Measurements from ENCODE around the gene PWWP2A. TPM values are rescaled to one million over a fixed set of nuclear protein-coding genes. Genes with fewer than 3 reads are reported as not detected.

Gene PWWP2A
- polyA plus RNA-seq, 1 of the 3 experiments (the other 2 are of a cell fraction), result 5.7 TPM

DNA sequence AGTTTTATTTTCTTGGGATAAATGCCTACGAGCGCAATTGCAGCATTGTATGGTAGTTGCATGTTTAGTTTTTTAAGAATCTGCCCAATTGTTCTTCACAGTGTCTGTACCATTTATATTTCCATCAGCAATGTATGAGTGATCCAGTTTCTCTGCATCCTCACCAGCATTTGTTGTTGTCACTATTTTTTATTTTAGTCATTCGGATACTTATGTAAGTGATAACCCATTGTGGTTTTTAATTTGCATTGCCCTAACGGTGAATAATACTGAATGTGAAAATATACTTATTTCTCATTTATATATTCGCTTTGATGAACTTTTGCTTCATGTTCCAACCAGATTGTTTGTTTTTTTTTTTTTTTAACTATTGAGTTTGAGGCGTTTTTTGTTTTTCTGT is 33.7 kb upstream of the PWWP2A start:
- H3K9ac ChIP-seq, result no peak overlapping the region
- TF ChIP-seq CHD2 (IDR thresholded peaks at IDR 0.05; ENCODE audit: low read length, partially characterized antibody) (no peak), TCF12 (IDR thresholded peaks at IDR 0.05) (no peak), JUND (IDR thresholded peaks at IDR 0.05) (no peak), TEAD4 (IDR thresholded peaks at IDR 0.05; ENCODE audit: borderline replicate concordance, insufficient read depth) (no peak), FOXJ3 (CRISPR knock-in tag; IDR thresholded peaks at IDR 0.05) (no peak), POLR2AphosphoS5 (IDR thresholded peaks at IDR 0.05; ENCODE audit: low read depth, low read length) (no peak), MEF2A (IDR thresholded peaks at IDR 0.05; ENCODE audit: borderline replicate concordance, low read depth) (no peak), EP300 (IDR thresholded peaks at IDR 0.05; ENCODE audit: borderline replicate concordance in 1 of 2, low read depth in 1 of 2, low read length in 1 of 2) (no peak), RXRA (IDR thresholded peaks at IDR 0.05; ENCODE audit: borderline replicate concordance, low read depth) (no peak), NFIC (IDR thresholded peaks at IDR 0.05; ENCODE audit: borderline replicate concordance) (no peak), GABPA (IDR thresholded peaks at IDR 0.05; ENCODE audit: low read depth) (no peak), RAD21 (IDR thresholded peaks at IDR 0.05; ENCODE audit: low read length) (no peak), YY1 (IDR thresholded peaks at IDR 0.05; ENCODE audit: low read depth) (no peak), TAF1 (IDR thresholded peaks at IDR 0.05; ENCODE audit: borderline replicate concordance, low read depth, low read length) (no peak)
- TF ChIP-seq, protein P1, sequence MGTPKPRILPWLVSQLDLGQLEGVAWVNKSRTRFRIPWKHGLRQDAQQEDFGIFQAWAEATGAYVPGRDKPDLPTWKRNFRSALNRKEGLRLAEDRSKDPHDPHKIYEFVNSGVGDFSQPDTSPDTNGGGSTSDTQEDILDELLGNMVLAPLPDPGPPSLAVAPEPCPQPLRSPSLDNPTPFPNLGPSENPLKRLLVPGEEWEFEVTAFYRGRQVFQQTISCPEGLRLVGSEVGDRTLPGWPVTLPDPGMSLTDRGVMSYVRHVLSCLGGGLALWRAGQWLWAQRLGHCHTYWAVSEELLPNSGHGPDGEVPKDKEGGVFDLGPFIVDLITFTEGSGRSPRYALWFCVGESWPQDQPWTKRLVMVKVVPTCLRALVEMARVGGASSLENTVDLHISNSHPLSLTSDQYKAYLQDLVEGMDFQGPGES (IDR thresholded peaks at IDR 0.05; ENCODE audit: low read depth, low read length), result no peak
- TF ChIP-seq, protein P2, sequence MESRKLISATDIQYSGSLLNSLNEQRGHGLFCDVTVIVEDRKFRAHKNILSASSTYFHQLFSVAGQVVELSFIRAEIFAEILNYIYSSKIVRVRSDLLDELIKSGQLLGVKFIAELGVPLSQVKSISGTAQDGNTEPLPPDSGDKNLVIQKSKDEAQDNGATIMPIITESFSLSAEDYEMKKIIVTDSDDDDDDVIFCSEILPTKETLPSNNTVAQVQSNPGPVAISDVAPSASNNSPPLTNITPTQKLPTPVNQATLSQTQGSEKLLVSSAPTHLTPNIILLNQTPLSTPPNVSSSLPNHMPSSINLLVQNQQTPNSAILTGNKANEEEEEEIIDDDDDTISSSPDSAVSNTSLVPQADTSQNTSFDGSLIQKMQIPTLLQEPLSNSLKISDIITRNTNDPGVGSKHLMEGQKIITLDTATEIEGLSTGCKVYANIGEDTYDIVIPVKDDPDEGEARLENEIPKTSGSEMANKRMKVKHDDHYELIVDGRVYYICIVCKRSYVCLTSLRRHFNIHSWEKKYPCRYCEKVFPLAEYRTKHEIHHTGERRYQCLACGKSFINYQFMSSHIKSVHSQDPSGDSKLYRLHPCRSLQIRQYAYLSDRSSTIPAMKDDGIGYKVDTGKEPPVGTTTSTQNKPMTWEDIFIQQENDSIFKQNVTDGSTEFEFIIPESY (IDR thresholded peaks at IDR 0.05; ENCODE audit: borderline replicate concordance, low read depth), result no peak
- TF ChIP-seq, protein P3, sequence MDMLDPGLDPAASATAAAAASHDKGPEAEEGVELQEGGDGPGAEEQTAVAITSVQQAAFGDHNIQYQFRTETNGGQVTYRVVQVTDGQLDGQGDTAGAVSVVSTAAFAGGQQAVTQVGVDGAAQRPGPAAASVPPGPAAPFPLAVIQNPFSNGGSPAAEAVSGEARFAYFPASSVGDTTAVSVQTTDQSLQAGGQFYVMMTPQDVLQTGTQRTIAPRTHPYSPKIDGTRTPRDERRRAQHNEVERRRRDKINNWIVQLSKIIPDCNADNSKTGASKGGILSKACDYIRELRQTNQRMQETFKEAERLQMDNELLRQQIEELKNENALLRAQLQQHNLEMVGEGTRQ (IDR thresholded peaks at IDR 0.05; ENCODE audit: borderline replicate concordance, low read depth, low read length), result no peak
- no peaks in the 10 kb centered on the region for H3K79me2 ChIP-seq (ENCODE audit: insufficient read depth)
- no peak overlapping the region for H2AFZ ChIP-seq (ENCODE audit: low read depth)
- no peaks in the 10 kb centered on the region for H3K36me3 ChIP-seq (replicated peaks in 1 of 2; ENCODE audit: control insufficient read depth in 1 of 2, insufficient read depth in 2 of 2, low read length in 1 of 2)
- WGBS (ENCODE audit: low lambda C conversion rate), result 82% methylated on average over 6 of the region's 6 CpGs
- CTCF ChIA-PET, result no interaction called here
- H3K27me3 ChIP-seq (ENCODE audit: insufficient read depth), result no peaks in the 10 kb centered on the region
- no peaks in the 10 kb centered on the region for H3K4me1 ChIP-seq (ENCODE audit: control insufficient read depth in 1 of 2, insufficient read depth in 2 of 2, low read depth in 1 of 2, low read length in 1 of 2)
- no peak overlapping the region for H3K4me2 ChIP-seq
- no peak overlapping the region for H3K27ac ChIP-seq (ENCODE audit: low read depth in 2 of 2, low read length in 1 of 2)
- no peaks in the 10 kb centered on the region for H3K9me2 ChIP-seq
- H3F3A ChIP-seq (replicated peaks; ENCODE audit: insufficient read depth), result no peaks in the 10 kb centered on the region
- no peaks in the 10 kb centered on the region for H3K9me3 ChIP-seq
- POLR2A ChIA-PET, result no interaction called here
- no peaks in the 10 kb centered on the region for H4K20me1 ChIP-seq (ENCODE audit: insufficient read depth)
- no peak for DNase-seq
- H3K4me3 ChIP-seq (ENCODE audit: low read depth in 2 of 2, low read length in 1 of 2), result no peak overlapping the region
